ENCODE measurements around the gene CHMP1A. TPM values are rescaled to one million over a fixed set of nuclear protein-coding genes. Genes with fewer than 3 reads are reported as not detected.

Gene CHMP1A
- total RNA-seq, 1 donor from 2014 or later: 81.9 TPM

Other genes starting within 250 kb of the CHMP1A start
- gene ANKRD11, start 167.1 kb downstream of the CHMP1A start, total RNA-seq: 27.7 TPM
- 84.8 TPM for gene SPG7, start 149.3 kb downstream of the CHMP1A start, total RNA-seq
- 1,545 TPM for gene RPL13, start 97.0 kb downstream of the CHMP1A start, total RNA-seq
- gene CPNE7, start 82.0 kb downstream of the CHMP1A start, total RNA-seq: 15.1 TPM
- gene DPEP1, start 44.1 kb downstream of the CHMP1A start, total RNA-seq: 2.4 TPM
- gene SPATA33, start 128 bp upstream of the CHMP1A start, total RNA-seq: 7.7 TPM
- 30.6 TPM for gene CDK10, start 29.0 kb upstream of the CHMP1A start, total RNA-seq
- 20.0 TPM for gene SPATA2L, start 44.0 kb upstream of the CHMP1A start, total RNA-seq
- gene VPS9D1, start 63.2 kb upstream of the CHMP1A start, total RNA-seq: 7.7 TPM
- gene ZNF276, start 63.8 kb upstream of the CHMP1A start, total RNA-seq: 11.8 TPM
- gene FANCA, start 158.9 kb upstream of the CHMP1A start, total RNA-seq: 8.2 TPM
- gene SPIRE2, start 170.8 kb upstream of the CHMP1A start, total RNA-seq: 14.7 TPM
- 177 TPM for gene TCF25, start 215.9 kb upstream of the CHMP1A start, total RNA-seq